HepG2 (cell line): ENCODE data around the gene PAIP2. TPM values are rescaled to one million over a fixed set of nuclear protein-coding genes. Genes with fewer than 3 reads are reported as not detected.

ENCODE experiments used
- BHLHE40 ChIP-seq: IDR thresholded peaks from 2 replicates; pipeline ENCODE4 v1.6.1; 2011; ENCODE audit warnings: low read length, improper control_type of control experiment
- HHEX ChIP-seq: IDR thresholded peaks from 2 replicates; pipeline ENCODE4 v1.6.1; 2016; ENCODE audit warnings: control low read depth
- KDM6A ChIP-seq: IDR thresholded peaks from 2 replicates; pipeline ENCODE4 v1.6.1; 2016; ENCODE audit warnings: low read depth
- NFKBIZ ChIP-seq: IDR thresholded peaks from 2 replicates; pipeline ENCODE4 v1.6.1; 2018; ENCODE audit warnings: missing genetic modification reagents, missing compliant biosample characterization
- POLR2AphosphoS2 ChIP-seq: IDR thresholded peaks from 2 replicates; pipeline ENCODE4 v1.6.1; 2011; ENCODE audit warnings: low read depth, low read length, improper control_type of control experiment
- PRDM10 ChIP-seq: sonication (generic); formaldehyde crosslinking; IDR thresholded peaks from 2 replicates; pipeline ENCODE4 v1.4.0; 2020; ENCODE audit warnings: low read depth, missing genetic modification reagents
- SMAD3 ChIP-seq: sonication (generic); formaldehyde crosslinking; IDR thresholded peaks from 2 replicates; pipeline ENCODE4 v1.4.0; 2020; ENCODE audit warnings: missing genetic modification reagents
- SSRP1 ChIP-seq: IDR thresholded peaks from 2 replicates; pipeline ENCODE4 v1.6.1; 2016; ENCODE audit warnings: control low read depth
- WIZ ChIP-seq: sonication (generic); formaldehyde crosslinking; IDR thresholded peaks from 2 replicates; pipeline ENCODE4 v1.5.1; 2020; ENCODE audit warnings: mild to moderate bottlenecking, missing genetic modification reagents
- ZNF510 ChIP-seq: sonication (generic); formaldehyde crosslinking; IDR thresholded peaks from 2 replicates; pipeline ENCODE4 v1.4.0; 2020; ENCODE audit warnings: low read depth, mild to moderate bottlenecking, missing genetic modification reagents
- ZNF710 ChIP-seq: sonication (generic); formaldehyde crosslinking; IDR thresholded peaks from 2 replicates; pipeline ENCODE4 v1.5.0; 2020; ENCODE audit warnings: mild to moderate bottlenecking, missing genetic modification reagents, borderline replicate concordance
- ZNF766 ChIP-seq: sonication (generic); formaldehyde crosslinking; IDR thresholded peaks from 2 replicates; pipeline ENCODE4 v1.5.0; 2020; ENCODE audit warnings: missing genetic modification reagents, borderline replicate concordance
- polyA plus RNA-seq, 8 experiments: library from polyadenylated mRNA; depleted of rRNA in 3 of 8; stranded (reverse) in 7 of 8; unstranded in 1 of 8; fragments of >200 nt; fragmentation: Illumina TruSeq in 4 of 8; extraction: Trizol in 4 of 8; gene quantifications; 2 replicates each; pipeline versions ENCODE4 v1.2.1 to v1.2.3, GENCODE V29; 2011 to 2016; ENCODE audit warnings: low read depth in 4 of 8, missing spikeins in 1 of 8, mixed read lengths in 1 of 8; ENCODE audit not compliant: insufficient read depth in 1 of 8
- total RNA-seq, 5 experiments: library from RNA; depleted of rRNA; stranded (reverse); fragments of >200 nt; fragmentation: Illumina TruSeq; extraction: Trizol; gene quantifications; 2 replicates each; pipeline ENCODE4 v1.2.3, GENCODE V29; 2016; ENCODE audit warnings: low read depth in 1 of 5
- TF ChIP-seq, protein P1 (sequence below): sonication (generic); formaldehyde crosslinking; IDR thresholded peaks from 2 replicates; pipeline ENCODE4 v1.5.0; 2020; ENCODE audit warnings: missing genetic modification reagents, mild to moderate bottlenecking, borderline replicate concordance
- TF ChIP-seq, protein P2 (sequence below): sonication (generic); formaldehyde crosslinking; IDR thresholded peaks from one replicate; pipeline ENCODE4 v1.5.1; 2020; ENCODE audit warnings: mild to moderate bottlenecking, missing genetic modification reagents; ENCODE audit errors: not compliant biosample characterization

Gene PAIP2
- total and polyA plus RNA-seq, 2 of the 13 experiments (the other 11 are each of a cell fraction or from before 2014, with no cell fraction given), result 61.5 to 76.3 TPM

DNA sequence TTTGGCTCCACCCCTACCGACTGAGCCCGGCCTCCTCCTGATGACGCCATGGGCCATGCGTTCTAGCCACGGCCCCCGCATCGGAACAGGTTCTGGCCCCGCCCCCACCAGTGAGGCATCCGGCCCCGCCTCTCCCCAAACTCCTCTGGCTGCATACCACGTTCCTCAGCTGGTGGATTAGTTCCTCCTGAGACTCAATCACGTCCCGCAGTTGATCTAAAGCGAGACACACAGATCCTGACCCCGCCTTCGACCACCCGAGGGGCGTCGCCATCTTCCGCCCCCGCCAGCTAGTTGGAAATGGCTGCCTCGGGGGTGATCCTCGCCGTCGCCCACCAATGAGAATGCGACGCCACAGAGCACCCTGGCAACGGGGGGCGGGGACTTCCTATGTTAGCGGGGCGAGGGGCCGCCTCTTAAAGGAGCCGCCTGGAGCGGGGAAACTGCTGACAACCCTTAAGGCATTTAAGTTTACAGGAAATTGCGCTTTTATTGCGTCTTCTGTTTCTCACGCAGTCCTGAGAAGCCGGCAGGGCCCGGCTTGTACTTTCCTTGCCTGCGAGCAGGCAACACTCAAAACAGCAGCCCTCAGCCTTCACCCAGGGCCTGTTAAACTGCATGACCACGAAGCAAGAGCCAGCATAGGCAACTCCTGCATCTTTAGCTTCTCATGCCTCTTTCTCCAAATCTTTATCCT lies 62.3 kb downstream of the PAIP2 start, which contains the start of gene SPATA24 (continued):
- TF ChIP-seq ZNF710, result peak; percentile 64; the same call in 1 of the 2 replicates
- no peak for TF ChIP-seq KDM6A (CRISPR knock-in tag)
- TF ChIP-seq ZNF510 (CRISPR knock-in tag), result no peak
- TF ChIP-seq, protein P1, sequence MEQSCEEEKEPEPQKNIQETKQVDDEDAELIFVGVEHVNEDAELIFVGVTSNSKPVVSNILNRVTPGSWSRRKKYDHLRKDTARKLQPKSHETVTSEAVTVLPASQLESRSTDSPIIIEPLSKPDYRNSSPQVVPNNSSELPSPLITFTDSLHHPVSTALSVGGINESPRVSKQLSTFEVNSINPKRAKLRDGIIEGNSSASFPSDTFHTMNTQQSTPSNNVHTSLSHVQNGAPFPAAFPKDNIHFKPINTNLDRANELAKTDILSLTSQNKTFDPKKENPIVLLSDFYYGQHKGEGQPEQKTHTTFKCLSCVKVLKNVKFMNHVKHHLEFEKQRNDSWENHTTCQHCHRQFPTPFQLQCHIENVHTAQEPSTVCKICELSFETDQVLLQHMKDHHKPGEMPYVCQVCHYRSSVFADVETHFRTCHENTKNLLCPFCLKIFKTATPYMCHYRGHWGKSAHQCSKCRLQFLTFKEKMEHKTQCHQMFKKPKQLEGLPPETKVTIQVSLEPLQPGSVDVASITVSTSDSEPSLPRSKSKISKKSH (CRISPR knock-in tag), result no peak
- no peak for TF ChIP-seq SMAD3 (CRISPR knock-in tag)
- TF ChIP-seq HHEX (CRISPR knock-in tag), result no peak
- TF ChIP-seq PRDM10, result peak; percentile 93
- no peak for TF ChIP-seq NFKBIZ (CRISPR knock-in tag)
- TF ChIP-seq POLR2AphosphoS2, result no peak
- TF ChIP-seq SSRP1 (CRISPR knock-in tag), result no peak; the same call in 1 of the 2 replicates
- no peak for TF ChIP-seq ZNF766
- TF ChIP-seq, protein P2, sequence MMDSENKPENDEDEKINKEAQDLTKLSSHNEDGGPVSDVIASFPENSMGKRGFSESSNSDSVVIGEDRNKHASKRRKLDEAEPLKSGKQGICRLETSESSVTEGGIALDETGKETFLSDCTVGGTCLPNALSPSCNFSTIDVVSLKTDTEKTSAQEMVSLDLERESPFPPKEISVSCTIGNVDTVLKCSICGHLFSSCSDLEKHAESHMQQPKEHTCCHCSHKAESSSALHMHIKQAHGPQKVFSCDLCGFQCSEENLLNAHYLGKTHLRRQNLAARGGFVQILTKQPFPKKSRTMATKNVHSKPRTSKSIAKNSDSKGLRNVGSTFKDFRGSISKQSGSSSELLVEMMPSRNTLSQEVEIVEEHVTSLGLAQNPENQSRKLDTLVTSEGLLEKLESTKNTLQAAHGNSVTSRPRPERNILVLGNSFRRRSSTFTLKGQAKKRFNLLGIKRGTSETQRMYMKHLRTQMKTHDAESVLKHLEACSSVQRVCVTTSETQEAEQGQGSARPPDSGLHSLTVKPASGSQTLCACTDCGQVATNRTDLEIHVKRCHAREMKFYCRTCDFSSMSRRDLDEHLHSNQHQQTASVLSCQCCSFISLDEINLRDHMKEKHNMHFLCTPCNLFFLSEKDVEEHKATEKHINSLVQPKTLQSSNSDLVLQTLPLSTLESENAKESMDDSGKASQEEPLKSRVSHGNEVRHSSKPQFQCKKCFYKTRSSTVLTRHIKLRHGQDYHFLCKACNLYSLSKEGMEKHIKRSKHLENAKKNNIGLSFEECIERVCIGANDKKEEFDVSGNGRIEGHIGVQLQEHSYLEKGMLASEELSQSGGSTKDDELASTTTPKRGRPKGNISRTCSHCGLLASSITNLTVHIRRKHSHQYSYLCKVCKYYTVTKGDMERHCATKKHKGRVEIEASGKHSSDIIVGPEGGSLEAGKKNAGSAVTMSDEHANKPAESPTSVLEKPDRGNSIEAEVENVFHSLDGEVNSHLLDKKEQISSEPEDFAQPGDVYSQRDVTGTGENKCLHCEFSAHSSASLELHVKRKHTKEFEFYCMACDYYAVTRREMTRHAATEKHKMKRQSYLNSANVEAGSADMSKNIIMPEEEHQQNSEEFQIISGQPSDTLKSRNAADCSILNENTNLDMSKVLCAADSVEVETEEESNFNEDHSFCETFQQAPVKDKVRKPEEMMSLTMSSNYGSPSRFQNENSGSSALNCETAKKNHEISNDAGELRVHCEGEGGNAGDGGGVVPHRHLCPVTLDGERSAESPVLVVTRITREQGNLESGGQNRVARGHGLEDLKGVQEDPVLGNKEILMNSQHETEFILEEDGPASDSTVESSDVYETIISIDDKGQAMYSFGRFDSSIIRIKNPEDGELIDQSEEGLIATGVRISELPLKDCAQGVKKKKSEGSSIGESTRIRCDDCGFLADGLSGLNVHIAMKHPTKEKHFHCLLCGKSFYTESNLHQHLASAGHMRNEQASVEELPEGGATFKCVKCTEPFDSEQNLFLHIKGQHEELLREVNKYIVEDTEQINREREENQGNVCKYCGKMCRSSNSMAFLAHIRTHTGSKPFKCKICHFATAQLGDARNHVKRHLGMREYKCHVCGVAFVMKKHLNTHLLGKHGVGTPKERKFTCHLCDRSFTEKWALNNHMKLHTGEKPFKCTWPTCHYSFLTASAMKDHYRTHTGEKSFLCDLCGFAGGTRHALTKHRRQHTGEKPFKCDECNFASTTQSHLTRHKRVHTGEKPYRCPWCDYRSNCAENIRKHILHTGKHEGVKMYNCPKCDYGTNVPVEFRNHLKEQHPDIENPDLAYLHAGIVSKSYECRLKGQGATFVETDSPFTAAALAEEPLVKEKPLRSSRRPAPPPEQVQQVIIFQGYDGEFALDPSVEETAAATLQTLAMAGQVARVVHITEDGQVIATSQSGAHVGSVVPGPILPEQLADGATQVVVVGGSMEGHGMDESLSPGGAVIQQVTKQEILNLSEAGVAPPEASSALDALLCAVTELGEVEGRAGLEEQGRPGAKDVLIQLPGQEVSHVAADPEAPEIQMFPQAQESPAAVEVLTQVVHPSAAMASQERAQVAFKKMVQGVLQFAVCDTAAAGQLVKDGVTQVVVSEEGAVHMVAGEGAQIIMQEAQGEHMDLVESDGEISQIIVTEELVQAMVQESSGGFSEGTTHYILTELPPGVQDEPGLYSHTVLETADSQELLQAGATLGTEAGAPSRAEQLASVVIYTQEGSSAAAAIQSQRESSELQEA (CRISPR knock-in tag), result no peak
- TF ChIP-seq WIZ, result no peak
- TF ChIP-seq BHLHE40, result no peak
